Stomach (tissue), 9 donors: ENCODE data around the gene ZSWIM5. TPM values are rescaled to one million over a fixed set of nuclear protein-coding genes. Genes with fewer than 3 reads are reported as not detected.
"Not testable (repeated sequence)": the region's sequence is repeated elsewhere in the genome, so short reads cannot be mapped to it uniquely, and the experiment has no call there.

Experiments
- DNase-seq, 2 donors: peaks; one replicate each; pipeline versions ENCODE4 v3.0.0 to v3.0.0-alpha.2; 2013 to 2019
- H3K27ac ChIP-seq, 5 donors: fragments of 200-600 bp in 4 of 5; sonication (generic) in 4 of 5; one replicate each; pipeline ENCODE4 v1.5.1; 2013 to 2019; ENCODE audit warnings: mild to moderate bottlenecking in 1 of 5, moderate library complexity in 1 of 5
- H3K27me3 ChIP-seq, 3 donors: fragments of 200-600 bp; sonication (generic); one replicate each; pipeline ENCODE4 v1.5.1; 2017 to 2019; ENCODE audit warnings: mixed run types in 1 of 3
- H3K36me3 ChIP-seq, 4 donors: fragments of 200-600 bp; sonication (generic); 1 replicate in 3 of 4; 2 replicates in 1 of 4; pipeline ENCODE4 v1.5.1; 2016 to 2019
- H3K4me1 ChIP-seq, 4 donors: fragments of 200-600 bp; sonication (generic); one replicate each; pipeline ENCODE4 v1.5.1; 2016 to 2019
- H3K4me3 ChIP-seq, 4 donors: fragments of 200-600 bp; sonication (generic) in 3 of 4; one replicate each; pipeline ENCODE4 v1.5.1; 2016 to 2019; ENCODE audit warnings: mild to moderate bottlenecking in 1 of 4
- H3K9me3 ChIP-seq, 4 donors: fragments of 200-600 bp; sonication (generic); one replicate each; pipeline ENCODE4 v1.5.1; 2016 to 2019
- EP300 ChIP-seq: sonication (generic); formaldehyde crosslinking; IDR thresholded peaks from one replicate; pipeline ENCODE4 v1.6.1; 2017; ENCODE audit warnings: antibody characterized with exemption
- POLR2A ChIP-seq, 4 donors: fragments of 450-650 bp; IDR thresholded peaks; one replicate each; pipeline ENCODE4 v1.6.1; 2016; ENCODE audit warnings: antibody characterized with exemption in 4 of 4, control low read depth in 2 of 4, mild to moderate bottlenecking in 1 of 4, moderate library complexity in 1 of 4
- POLR2AphosphoS5 ChIP-seq, 3 donors: sonication (generic); formaldehyde crosslinking; IDR thresholded peaks; one replicate each; pipeline ENCODE4 v1.6.1; 2016; ENCODE audit warnings: antibody characterized with exemption in 3 of 3
- WGBS, 5 donors: extraction: QIAGEN DNeasy Blood & Tissue Kit in 3 of 5; methylation state at CpG; one replicate each; pipeline versions ENCODE4 v1.1.5 to v1.1.7; 2013 to 2018; 5-methylcytosine and 5-hydroxymethylcytosine counted together
- intact Hi-C: fragments of 100-400 bp; cut with DNase I; formaldehyde crosslinking; loops from one replicate; pipeline ENCODE4 v1.15.1; 2023; ENCODE audit warnings: low total_unique reads
- polyA plus RNA-seq, 3 donors: library from polyadenylated mRNA; stranded (reverse); fragments of 200-250 nt; gene quantifications; one replicate each; pipeline ENCODE4 v1.2.3, GENCODE V29; 2013
- total RNA-seq, 5 donors: library from RNA; depleted of rRNA; stranded (reverse); fragments of >200 nt; gene quantifications; one replicate each; pipeline versions ENCODE4 v1.1.0 to v1.2.3, GENCODE V29; 2014 to 2016
- TF ChIP-seq, protein P1 (sequence below), 7 experiments: fragments of 450-650 bp in 4 of 7; fragments of 200-600 bp in 3 of 7; sonication (generic) in 3 of 7; IDR thresholded peaks; one replicate each; pipeline ENCODE4 v1.5.1; 2016 to 2019; ENCODE audit warnings: antibody characterized with exemption in 7 of 7, control low read depth in 2 of 7, mild to moderate bottlenecking in 1 of 7
- donor health status: healthy with polysubstance abuse.
- donor health status: Bipolar disorder and iron deficiency.
- donor health status: healthy.

Gene ZSWIM5
- total and polyA plus RNA-seq, 8 donors = 0.45 to 10.1 (median 0.87) TPM

- Histone ChIP-seq H3K27me3 (no peaks in the 10 kb centered on the region), H3K4me3 (no peak overlapping the region), H3K4me1 (peaks cover 0 to 22% (median 12%) of the 10 kb centered on the region in 4 donors), H3K9me3 (no peaks in the 10 kb centered on the region), H3K27ac (no peak overlapping the region), H3K36me3 (no peaks in the 10 kb centered on the region)
- 91 to 98% (median 96%) methylated on average over 4 of the region's 4 CpGs for WGBS, 5 donors
- no peak for DNase-seq
- intact Hi-C loops = no loop called here
- TF ChIP-seq, protein P1, sequence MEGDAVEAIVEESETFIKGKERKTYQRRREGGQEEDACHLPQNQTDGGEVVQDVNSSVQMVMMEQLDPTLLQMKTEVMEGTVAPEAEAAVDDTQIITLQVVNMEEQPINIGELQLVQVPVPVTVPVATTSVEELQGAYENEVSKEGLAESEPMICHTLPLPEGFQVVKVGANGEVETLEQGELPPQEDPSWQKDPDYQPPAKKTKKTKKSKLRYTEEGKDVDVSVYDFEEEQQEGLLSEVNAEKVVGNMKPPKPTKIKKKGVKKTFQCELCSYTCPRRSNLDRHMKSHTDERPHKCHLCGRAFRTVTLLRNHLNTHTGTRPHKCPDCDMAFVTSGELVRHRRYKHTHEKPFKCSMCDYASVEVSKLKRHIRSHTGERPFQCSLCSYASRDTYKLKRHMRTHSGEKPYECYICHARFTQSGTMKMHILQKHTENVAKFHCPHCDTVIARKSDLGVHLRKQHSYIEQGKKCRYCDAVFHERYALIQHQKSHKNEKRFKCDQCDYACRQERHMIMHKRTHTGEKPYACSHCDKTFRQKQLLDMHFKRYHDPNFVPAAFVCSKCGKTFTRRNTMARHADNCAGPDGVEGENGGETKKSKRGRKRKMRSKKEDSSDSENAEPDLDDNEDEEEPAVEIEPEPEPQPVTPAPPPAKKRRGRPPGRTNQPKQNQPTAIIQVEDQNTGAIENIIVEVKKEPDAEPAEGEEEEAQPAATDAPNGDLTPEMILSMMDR (IDR thresholded peaks at IDR 0.05) = no peak
- no peak for TF ChIP-seq POLR2A (IDR thresholded peaks at IDR 0.05)
Observed at GRCh38 chr1:45170151-45170742, 36.2 kb downstream of the ZSWIM5 start.

DNA sequence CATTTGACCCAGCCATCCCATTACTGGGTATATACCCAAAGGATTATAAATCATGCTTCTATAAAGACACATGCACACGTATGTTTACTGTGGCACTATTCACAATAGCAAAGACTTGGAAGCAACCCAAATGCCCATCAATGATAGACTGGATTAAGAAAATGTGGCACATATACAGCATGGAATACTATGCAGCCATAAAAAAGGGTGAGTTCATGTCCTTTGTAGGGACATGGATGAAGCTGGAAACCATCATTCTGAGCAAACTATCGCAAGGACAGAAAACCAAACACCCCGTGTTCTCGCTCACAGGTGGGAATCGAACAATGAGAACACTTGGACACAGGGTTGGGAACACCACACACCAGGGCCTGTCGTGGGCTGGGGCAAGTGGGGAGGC lies 38.5 kb downstream of the ZSWIM5 start:
- H3K9me3 ChIP-seq = peaks cover 0 to 13% (median 4%) of the 10 kb centered on the region in 4 donors
- H3K4me3 ChIP-seq, H3K36me3 ChIP-seq, H3K27ac ChIP-seq, DNase-seq, H3K27me3 ChIP-seq, intact Hi-C loops: not testable (repeated sequence)
- 94 to 95% (median 95%) methylated on average over 6 of the region's 6 CpGs for WGBS, 5 donors
- H3K4me1 ChIP-seq = peaks cover 0 to 17% (median 9%) of the 10 kb centered on the region in 4 donors

DNA sequence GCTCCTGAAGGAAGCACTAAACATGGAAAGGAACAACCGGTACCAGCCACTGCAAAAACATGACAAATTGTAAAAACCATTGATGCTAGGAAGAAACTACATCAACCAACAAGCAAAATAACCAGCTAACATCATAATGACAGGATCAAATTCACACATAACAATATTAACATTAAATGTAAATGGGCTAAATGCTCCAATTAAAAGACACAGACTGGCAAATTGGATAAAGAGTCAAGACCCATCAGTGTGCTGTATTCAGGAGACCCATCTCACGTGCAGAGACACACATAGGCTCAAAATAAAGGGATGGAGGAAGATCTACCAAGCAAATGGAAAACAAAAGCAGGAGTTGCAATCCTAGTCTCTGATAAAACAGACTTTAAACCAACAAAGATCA lies 42.1 kb downstream of the ZSWIM5 start:
- H3K36me3 ChIP-seq, H3K27me3 ChIP-seq, H3K4me3 ChIP-seq, H3K4me1 ChIP-seq, intact Hi-C loops, DNase-seq, H3K27ac ChIP-seq: not testable (repeated sequence)
- peaks cover 0 to 20% (median 4%) of the 10 kb centered on the region in 4 donors for H3K9me3 ChIP-seq
- WGBS, 5 donors = 66 to 100% (median 92%) methylated on average over 1 to 2 of the region's 2 CpGs

DNA sequence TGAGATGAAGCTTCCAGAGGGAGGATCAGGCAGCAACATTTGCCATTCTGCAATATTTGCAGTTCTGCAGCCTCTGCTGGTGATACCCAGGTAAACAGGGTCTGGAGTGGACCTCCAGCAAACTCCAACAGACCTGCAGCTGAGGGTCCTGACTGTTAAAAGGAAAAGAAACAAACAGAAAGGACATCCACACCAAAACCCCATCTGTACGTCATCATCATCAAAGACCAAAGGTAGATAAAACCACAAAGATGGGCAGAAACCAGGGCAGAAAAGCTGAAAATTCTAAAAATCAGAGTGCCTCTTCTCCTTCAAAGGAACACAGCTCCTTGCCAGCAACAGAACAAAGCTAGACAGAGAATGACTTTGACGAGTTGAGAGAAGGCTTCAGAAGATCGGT lies 43.3 kb downstream of the ZSWIM5 start:
- H3K27ac ChIP-seq, H3K4me1 ChIP-seq, H3K4me3 ChIP-seq, H3K36me3 ChIP-seq, intact Hi-C loops, DNase-seq, H3K27me3 ChIP-seq: not testable (repeated sequence)
- 92 to 97% (median 95%) methylated on average over 3 of the region's 3 CpGs for WGBS, 5 donors
- H3K9me3 ChIP-seq = peaks cover 0 to 20% (median 4%) of the 10 kb centered on the region in 4 donors

DNA sequence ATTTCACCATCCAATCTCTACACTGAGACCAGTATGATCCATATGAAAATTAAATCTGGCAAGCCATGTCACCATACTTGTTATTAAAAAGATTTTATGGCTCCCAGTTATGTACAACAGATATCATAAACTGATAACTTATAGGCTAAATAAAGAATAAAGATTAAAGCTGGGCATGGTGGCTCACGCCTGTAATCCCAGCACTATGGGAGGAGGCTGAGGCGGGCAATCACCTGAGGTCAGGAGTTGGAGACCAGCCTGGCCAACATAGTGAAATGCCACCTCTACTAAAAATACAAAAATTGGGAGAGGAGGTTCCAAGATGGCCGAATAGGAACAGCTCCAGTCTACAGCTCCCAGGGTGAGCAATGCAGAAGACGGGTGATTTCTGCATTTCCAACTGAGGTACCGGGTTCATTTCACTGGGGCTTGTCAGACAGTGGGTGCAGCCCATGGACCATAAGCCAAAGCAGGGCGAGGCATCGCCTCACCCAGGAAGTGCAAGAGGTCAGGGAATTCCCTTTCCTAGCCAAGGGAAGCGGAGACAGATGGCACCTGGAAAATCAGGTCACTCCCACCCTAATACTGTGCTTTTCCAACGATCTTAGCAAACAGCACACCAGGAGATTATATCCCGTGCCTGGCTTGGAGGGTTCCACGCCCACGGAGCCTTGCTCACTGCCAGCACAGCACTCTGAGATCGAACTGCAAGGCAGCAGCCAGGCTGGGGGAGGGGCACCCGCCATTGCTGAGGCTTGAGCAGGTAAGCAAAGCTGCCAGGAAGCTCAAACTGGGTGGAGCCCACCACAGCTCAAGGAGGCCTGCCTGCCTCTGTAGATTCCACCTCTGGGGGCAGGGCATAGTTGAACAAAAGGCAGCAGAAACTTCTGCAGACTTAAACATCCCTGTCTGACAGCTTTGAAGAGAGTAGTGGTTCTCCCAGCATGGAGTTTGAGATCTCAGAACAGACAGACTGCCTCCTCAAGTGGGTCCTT lies 44.1 kb downstream of the ZSWIM5 start:
- H3K27me3 ChIP-seq, DNase-seq, intact Hi-C loops, H3K4me1 ChIP-seq, H3K27ac ChIP-seq, H3K4me3 ChIP-seq, H3K36me3 ChIP-seq: not testable (repeated sequence)
- WGBS, 5 donors = 82 to 88% (median 86%) methylated on average over 14 of the region's 14 CpGs
- peaks cover 0 to 20% (median 4%) of the 10 kb centered on the region in 4 donors for H3K9me3 ChIP-seq

- Histone ChIP-seq H3K4me3 (no peak overlapping the region), H3K27ac (no peak overlapping the region), H3K27me3 (no peaks in the 10 kb centered on the region), H3K9me3 (peaks cover 0 to 6% (median 0%) of the 10 kb centered on the region in 4 donors), H3K4me1 (no peaks in the 10 kb centered on the region), H3K36me3 (no peaks in the 10 kb centered on the region)
- intact Hi-C loops = no loop called here
- no peak for TF ChIP-seq EP300
- no peak for DNase-seq
Observed at GRCh38 chr1:45155957-45156356, 50.4 kb downstream of the ZSWIM5 start.

GRCh38 chr1:45155423-45155822 lies 51.0 kb downstream of the ZSWIM5 start:
- H3K27me3 ChIP-seq = no peaks in the 10 kb centered on the region
- no peak overlapping the region for H3K4me3 ChIP-seq
- H3K27ac ChIP-seq = no peak overlapping the region
- H3K4me1 ChIP-seq = no peaks in the 10 kb centered on the region
- 87 to 98% (median 94%) methylated on average over 7 of the region's 7 CpGs for WGBS, 5 donors
- intact Hi-C loops = no loop called here
- no peak for TF ChIP-seq POLR2A (IDR thresholded peaks at IDR 0.05)
- no peak for TF ChIP-seq POLR2AphosphoS5 (IDR thresholded peaks at IDR 0.05)
- TF ChIP-seq EP300 = no peak
- TF ChIP-seq, protein P1 (IDR thresholded peaks at IDR 0.05) = no peak
- H3K36me3 ChIP-seq = no peaks in the 10 kb centered on the region
- no peak for DNase-seq
- H3K9me3 ChIP-seq = peaks cover 0 to 6% (median 0%) of the 10 kb centered on the region in 4 donors
